Astrocyte of the spinal cord (primary cell): ENCODE results near the gene GNAS-AS1.

Source experiments
- DNase-seq: peaks from one replicate; pipeline ENCODE4 v3.0.0; 2011; ENCODE audit warnings: low read depth, low spot score
- H3K4me3 ChIP-seq: 2 replicates; pipeline ENCODE4 v1.5.1; 2011; ENCODE audit warnings: low read depth, mild to moderate bottlenecking, low read length, moderate library complexity
- in situ Hi-C: cut with HindIII; loops from 2 replicates; pipeline ENCODE4 v1.10.0; 2017; ENCODE audit warnings: low sequenced_read_pairs
- TF ChIP-seq, protein P1 (sequence below): IDR thresholded peaks from 2 replicates; pipeline ENCODE4 v1.5.1; 2012; ENCODE audit warnings: low read depth, mild to moderate bottlenecking, low read length, inconsistent platforms

GNAS-AS1 gene

DNA sequence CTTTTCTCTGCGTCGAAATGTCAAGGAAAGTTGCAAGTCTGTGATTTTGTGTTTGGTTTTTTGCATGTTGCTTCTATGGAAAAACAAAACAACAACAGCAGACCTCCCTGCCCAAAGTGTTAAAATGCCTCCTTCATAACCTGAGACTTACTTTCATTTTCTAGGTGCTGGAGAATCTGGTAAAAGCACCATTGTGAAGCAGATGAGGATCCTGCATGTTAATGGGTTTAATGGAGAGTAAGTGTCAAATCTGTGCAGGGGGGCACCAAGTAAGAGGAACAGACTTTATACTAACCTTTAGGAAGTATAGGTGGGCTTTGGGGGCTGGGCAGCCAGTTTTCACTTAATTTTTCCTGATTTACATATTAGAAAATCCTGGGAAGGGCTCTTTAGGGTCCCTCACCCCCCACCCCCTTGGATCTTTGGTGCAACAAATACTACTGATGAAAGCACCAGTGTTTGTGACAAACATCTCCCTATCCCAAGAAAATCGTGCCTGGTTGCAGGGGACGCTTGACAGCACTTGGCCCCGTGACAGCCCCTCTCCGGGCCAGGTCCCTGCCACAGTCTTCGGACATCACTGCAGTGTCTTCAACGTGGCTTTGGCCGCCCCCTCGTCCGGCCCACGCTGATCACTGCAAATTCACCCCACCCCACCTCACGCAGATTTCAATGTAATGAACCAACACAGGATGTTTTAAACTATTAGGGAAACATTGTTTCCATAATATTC, 44.9 kb upstream of the GNAS-AS1 start:
- in situ Hi-C loops: no loop called here
- DNase-seq: no peak
- TF ChIP-seq, protein P1, sequence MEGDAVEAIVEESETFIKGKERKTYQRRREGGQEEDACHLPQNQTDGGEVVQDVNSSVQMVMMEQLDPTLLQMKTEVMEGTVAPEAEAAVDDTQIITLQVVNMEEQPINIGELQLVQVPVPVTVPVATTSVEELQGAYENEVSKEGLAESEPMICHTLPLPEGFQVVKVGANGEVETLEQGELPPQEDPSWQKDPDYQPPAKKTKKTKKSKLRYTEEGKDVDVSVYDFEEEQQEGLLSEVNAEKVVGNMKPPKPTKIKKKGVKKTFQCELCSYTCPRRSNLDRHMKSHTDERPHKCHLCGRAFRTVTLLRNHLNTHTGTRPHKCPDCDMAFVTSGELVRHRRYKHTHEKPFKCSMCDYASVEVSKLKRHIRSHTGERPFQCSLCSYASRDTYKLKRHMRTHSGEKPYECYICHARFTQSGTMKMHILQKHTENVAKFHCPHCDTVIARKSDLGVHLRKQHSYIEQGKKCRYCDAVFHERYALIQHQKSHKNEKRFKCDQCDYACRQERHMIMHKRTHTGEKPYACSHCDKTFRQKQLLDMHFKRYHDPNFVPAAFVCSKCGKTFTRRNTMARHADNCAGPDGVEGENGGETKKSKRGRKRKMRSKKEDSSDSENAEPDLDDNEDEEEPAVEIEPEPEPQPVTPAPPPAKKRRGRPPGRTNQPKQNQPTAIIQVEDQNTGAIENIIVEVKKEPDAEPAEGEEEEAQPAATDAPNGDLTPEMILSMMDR: no peak
- no peak overlapping the region for H3K4me3 ChIP-seq

DNA sequence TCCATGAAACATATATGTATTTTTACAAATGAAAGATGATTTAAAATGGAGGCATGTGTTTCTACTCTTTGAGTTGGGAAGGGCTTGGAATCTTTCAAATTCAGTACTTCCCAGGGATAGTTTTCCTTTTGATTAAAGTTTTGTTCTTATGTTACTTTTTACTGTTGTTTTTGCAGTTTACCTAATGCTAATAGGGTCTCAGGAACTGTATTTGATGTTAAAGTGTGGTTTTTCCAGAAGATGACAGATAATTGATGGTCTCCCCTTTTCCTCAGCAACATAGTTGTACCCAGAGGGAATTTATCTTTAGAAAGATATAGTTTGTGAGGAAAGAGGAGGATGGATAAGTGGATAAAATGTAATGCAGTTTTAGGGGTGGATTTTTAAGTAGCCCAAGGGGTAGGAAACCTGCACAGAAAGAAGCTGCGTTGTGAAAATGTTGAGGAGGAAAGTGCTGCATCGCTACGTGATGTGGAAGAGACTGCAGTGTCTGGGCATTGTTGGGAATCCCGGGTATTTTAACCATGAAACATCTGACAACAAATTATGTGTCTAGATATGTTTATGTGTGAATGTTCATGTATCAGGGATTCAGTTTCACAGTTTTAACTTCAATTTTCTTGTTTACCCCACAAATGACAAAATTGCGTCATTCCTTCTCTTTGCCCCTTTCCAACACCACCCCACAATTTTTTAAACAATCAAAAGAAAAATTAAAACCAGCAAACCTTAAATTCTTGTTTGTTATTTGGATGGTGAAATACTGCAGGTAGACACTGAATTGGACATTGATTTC, 44.1 kb upstream of the GNAS-AS1 start:
- H3K4me3 ChIP-seq: no peak overlapping the region
- TF ChIP-seq, protein P1: no peak
- in situ Hi-C loops: no loop called here
- DNase-seq: no peak

DNA sequence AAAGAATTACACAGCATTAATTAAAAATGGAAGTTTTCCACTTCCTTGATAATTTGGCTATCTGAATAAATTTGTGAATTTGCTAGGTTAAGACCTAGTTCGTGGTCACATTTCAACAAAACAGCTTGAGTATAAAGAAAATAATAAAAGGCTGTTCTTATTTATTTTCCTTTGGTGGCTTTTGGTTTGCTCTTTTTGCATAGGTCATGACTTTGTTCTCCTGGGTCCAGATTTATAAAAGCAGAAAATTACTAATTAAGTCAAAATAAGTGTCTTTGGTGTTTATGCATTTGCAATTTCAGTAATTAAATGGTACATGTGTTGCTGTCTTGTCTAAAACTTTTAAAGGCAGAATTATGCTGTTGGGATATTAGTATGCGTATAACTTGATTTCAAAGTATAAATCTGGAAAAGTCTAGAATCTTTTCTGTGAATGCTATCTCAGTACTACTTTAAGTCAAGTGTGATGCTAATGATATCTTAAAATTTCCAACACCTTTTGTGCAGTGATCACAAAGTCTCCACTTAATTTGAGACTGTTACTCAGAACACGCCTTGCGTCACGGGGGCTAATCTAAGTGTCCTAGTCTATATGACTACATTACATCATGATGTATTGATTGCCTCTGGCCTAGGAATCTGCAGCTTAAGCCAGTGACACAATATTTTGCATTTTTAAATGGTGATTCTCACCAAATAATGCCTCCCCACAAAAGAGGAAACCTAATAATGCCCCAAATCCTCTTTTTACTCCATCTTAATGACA, 42.8 kb upstream of the GNAS-AS1 start:
- DNase-seq: no peak
- peak overlapping the region; percentile 86 for H3K4me3 ChIP-seq
- in situ Hi-C loops: no loop called here
- TF ChIP-seq, protein P1: no peak

DNA sequence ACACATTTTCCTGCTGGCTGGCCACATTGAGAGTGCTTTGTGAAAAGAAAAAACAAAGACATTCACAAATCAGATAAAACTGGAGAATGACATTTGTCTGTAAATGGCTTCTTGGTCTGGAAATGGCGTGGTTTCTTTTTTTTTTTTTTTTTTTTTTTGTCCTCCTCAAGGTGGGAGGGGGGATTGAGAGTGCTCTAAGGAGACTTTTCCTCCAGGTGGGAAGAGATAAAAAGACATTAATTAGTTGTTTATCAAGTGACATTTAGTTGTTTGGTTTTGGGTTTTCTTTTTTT, 42.2 kb upstream of the GNAS-AS1 start:
- TF ChIP-seq, protein P1: no peak
- DNase-seq: no peak
- peak overlapping the region; percentile 86 for H3K4me3 ChIP-seq
- in situ Hi-C loops: no loop called here

DNA sequence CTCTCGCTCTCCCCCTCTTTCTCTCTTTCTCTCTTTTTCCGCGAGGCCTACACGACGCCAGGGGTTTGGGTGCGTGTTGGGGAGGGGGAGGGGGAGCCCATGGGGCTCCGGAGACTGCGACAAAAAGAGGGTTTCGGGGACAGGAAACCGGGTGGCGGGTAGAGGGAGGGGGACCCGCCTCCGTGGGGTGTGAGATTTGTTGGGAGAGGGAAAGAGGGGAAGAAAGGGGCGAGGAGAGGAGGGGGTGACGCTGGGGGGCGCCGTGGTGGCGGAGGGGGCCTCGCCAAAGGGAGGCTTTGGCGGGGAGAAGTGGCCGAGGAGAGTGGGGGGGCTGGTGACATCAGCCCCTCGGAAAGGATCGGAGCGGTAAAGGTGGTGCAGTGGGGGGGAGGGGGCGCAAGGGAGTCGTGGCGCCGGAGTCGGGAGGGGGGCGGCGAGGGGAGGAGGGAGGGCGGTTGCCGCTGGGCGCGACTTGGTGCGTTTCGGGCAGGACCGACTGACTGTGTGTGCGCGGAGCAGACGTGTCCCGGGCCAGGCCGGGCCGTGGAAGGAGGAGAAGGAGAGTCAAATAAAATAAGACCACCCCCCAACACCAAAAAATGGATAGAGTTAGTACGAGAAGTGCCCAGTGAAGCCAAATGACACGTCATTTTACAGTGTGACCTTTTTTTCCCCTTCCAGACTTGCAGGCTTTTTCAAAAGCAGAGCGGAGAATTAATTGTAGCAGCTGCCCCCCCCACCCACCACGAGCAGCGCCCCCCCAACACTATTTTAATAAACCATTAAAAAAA, 41.6 kb upstream of the GNAS-AS1 start:
- TF ChIP-seq, protein P1: peak; percentile 18
- DNase-seq: peak; percentile 59
- in situ Hi-C loops: no loop called here
- H3K4me3 ChIP-seq: peak overlapping the region; percentile 86

DNA sequence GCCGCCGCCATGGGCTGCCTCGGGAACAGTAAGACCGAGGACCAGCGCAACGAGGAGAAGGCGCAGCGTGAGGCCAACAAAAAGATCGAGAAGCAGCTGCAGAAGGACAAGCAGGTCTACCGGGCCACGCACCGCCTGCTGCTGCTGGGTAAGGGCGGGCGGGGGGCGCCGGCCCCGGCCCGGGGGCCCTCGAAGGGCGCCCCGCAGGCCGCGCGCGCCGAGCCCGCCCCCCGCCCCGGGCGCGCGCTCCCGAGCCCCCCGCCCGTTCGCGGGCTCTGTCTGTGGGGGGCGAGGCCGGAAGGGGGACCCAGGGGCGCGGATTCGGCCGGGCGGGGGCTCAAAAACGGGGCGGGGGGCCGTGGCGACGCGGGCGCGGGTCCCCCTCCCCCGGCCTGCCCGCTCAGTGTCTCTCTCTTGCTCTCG, 41.0 kb upstream of the GNAS-AS1 start:
- H3K4me3 ChIP-seq: peak overlapping the region; percentile 86
- in situ Hi-C loops: no loop called here
- TF ChIP-seq, protein P1: no peak
- DNase-seq: no peak
